Glutamatergic neuron (in vitro differentiated cells): ENCODE measurements around the gene KCNG2. TPM values are rescaled to one million over a fixed set of nuclear protein-coding genes. Genes with fewer than 3 reads are reported as not detected.

ENCODE experiments used
- DNase-seq: peaks from one replicate; pipeline ENCODE4 v3.0.0; 2022
- H3K27ac Mint-ChIP-seq: one replicate; pipeline ENCODE4 v1.8.0; 2020; ENCODE audit warnings: mild to moderate bottlenecking, mixed read lengths, inconsistent platforms; ENCODE audit not compliant: unreplicated experiment
- H3K27me3 Mint-ChIP-seq: one replicate; pipeline ENCODE4 v1.8.0; 2020; ENCODE audit warnings: mild to moderate bottlenecking, moderate library complexity, mixed read lengths, inconsistent platforms; ENCODE audit not compliant: unreplicated experiment
- H3K36me3 Mint-ChIP-seq: one replicate; pipeline ENCODE4 v1.8.0; 2020; ENCODE audit warnings: mild to moderate bottlenecking, mixed read lengths, inconsistent platforms; ENCODE audit not compliant: unreplicated experiment
- H3K4me1 Mint-ChIP-seq: one replicate; pipeline ENCODE4 v1.8.0; 2020; ENCODE audit warnings: mild to moderate bottlenecking, low read depth, mixed read lengths, inconsistent platforms; ENCODE audit not compliant: unreplicated experiment
- H3K4me3 Mint-ChIP-seq: one replicate; pipeline ENCODE4 v1.8.0; 2020; ENCODE audit warnings: mild to moderate bottlenecking, mixed read lengths, inconsistent platforms; ENCODE audit not compliant: unreplicated experiment
- H3K9me3 Mint-ChIP-seq: one replicate; pipeline ENCODE4 v1.8.0; 2020; ENCODE audit warnings: mild to moderate bottlenecking, moderate library complexity, mixed read lengths, inconsistent platforms; ENCODE audit not compliant: unreplicated experiment
- total RNA-seq: library from RNA; stranded (reverse); fragmentation: NEBNext Ultra II Directional; extraction: Animal tissue kit (Norgen Biotek cat#: 25700); gene quantifications from one replicate; pipeline ENCODE4 v1.2.1, GENCODE V29; 2021; ENCODE audit not compliant: unreplicated experiment
- TF ChIP-seq, protein P1 (sequence below): fragments of 200-600 bp; sonication (generic); IDR thresholded peaks from one replicate; pipeline ENCODE4 v1.5.0; 2021; ENCODE audit not compliant: partially characterized antibody, unreplicated experiment

The KCNG2 gene
- total RNA-seq, 1 donor from 2014 or later = 1.6 TPM

GRCh38 chr18:79902640-79903039 is 104.9 kb downstream of the KCNG2 start:
- Mint-ChIP-seq H3K36me3 (peaks cover 42% of the 10 kb centered on the region), H3K27me3 (peaks cover 13% of the 10 kb centered on the region), H3K4me1 (no peaks in the 10 kb centered on the region), H3K9me3 (peaks cover 28% of the 10 kb centered on the region), H3K27ac (no peak overlapping the region), H3K4me3 (no peak overlapping the region)
- no peak for DNase-seq
- TF ChIP-seq, protein P1, sequence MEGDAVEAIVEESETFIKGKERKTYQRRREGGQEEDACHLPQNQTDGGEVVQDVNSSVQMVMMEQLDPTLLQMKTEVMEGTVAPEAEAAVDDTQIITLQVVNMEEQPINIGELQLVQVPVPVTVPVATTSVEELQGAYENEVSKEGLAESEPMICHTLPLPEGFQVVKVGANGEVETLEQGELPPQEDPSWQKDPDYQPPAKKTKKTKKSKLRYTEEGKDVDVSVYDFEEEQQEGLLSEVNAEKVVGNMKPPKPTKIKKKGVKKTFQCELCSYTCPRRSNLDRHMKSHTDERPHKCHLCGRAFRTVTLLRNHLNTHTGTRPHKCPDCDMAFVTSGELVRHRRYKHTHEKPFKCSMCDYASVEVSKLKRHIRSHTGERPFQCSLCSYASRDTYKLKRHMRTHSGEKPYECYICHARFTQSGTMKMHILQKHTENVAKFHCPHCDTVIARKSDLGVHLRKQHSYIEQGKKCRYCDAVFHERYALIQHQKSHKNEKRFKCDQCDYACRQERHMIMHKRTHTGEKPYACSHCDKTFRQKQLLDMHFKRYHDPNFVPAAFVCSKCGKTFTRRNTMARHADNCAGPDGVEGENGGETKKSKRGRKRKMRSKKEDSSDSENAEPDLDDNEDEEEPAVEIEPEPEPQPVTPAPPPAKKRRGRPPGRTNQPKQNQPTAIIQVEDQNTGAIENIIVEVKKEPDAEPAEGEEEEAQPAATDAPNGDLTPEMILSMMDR = no peak

DNA sequence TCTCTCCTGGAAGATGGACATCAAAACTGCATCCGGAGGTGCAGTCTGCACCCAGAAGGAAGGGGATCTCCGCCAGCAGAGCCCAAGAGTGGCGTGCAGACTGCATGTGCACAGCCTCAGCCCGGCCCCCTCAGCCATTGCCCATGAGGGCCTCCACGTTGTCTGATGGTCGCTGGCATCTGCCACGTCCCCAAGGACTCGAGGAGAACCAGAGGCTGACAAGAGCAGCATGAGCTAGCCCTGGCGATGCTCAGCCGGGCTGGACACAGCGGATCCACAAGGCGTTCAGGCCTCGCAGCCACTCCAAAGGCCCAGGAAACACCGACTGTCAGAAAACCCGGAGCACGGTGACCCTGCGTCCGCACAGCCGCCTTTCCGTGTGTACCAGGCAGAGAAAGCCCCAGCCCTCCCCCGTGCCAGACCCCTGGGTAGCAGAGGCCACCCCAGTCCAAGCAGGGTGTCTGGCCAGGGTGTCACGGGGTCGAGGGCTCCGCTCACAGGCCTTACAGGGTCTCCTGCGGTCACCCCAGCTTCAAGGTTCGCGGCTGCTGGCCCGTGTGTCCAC is 105.4 kb downstream of the KCNG2 start:
- TF ChIP-seq, protein P1 = no peak
- Mint-ChIP-seq H3K36me3 (peaks cover 42% of the 10 kb centered on the region), H3K4me1 (no peaks in the 10 kb centered on the region), H3K9me3 (peaks cover 25% of the 10 kb centered on the region), H3K27me3 (peaks cover 10% of the 10 kb centered on the region), H3K4me3 (no peak overlapping the region), H3K27ac (no peak overlapping the region)
- DNase-seq = no peak

DNA sequence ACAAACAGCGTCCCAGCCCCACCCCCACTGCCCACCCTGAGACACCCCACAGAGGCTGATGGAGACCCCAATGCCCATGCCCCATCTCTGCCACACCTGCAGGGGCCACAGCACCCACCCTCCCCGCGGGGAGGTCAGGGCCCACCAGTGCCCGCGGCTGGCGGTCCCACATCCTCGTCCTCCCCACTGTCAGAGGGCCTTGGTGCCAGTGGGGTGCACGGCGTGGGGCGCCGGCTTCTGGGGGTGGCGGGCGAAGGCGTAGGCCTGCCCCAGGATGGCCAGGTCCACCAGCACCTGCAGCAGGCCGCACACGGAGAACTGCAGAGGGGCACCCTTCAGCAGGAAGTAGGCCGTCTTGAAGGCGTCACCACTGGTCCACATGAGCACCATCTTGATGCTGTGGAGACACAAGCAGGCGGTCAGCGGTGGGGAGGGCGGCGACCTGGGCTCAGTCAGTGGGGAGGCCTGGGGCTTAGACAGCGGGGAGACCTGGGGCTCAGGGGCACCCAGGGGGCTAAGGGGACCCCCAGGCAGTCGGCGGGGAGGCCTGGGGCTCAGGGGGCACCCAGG is 106.1 kb downstream of the KCNG2 start:
- H3K9me3 Mint-ChIP-seq = peaks cover 23% of the 10 kb centered on the region
- H3K4me3 Mint-ChIP-seq = no peak overlapping the region
- H3K4me1 Mint-ChIP-seq = no peaks in the 10 kb centered on the region
- TF ChIP-seq, protein P1 = no peak
- peaks cover 44% of the 10 kb centered on the region for H3K36me3 Mint-ChIP-seq
- H3K27me3 Mint-ChIP-seq = peaks cover 8% of the 10 kb centered on the region
- H3K27ac Mint-ChIP-seq = no peak overlapping the region
- DNase-seq = no peak

GRCh38 chr18:79904357-79905147 is 106.8 kb downstream of the KCNG2 start:
- TF ChIP-seq, protein P1 = no peak
- Mint-ChIP-seq H3K27me3 (peaks cover 8% of the 10 kb centered on the region), H3K4me1 (no peaks in the 10 kb centered on the region), H3K9me3 (peaks cover 20% of the 10 kb centered on the region), H3K4me3 (no peak overlapping the region), H3K27ac (no peak overlapping the region), H3K36me3 (peaks cover 48% of the 10 kb centered on the region)
- no peak for DNase-seq
